ENCODE results near the gene SIGMAR1. TPM values are rescaled to one million over a fixed set of nuclear protein-coding genes. Genes with fewer than 3 reads are reported as not detected.

Gene SIGMAR1
- polyA plus RNA-seq, 1 donor from 2014 or later = 52.5 TPM

DNA sequence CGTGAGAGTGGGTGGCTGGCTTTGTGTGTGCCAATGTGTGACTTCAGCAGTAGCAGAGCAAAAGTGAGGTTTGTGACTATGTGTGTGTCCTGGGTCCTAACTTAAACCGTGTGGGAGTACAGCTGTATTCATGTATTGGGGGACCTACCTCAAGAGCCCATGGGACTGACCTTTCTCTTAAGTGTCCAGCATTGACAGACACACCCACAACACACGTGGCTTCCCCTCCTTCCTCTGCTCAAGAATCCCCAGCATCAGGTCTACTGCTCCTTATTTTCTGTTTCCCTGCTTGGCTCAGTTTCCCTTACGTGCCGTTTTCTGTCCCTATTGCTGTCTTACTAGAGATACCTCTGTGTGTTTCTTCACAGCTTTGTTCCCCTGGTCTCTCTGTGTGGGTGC is 15.0 kb upstream of the SIGMAR1 start:
- peak overlapping the region; percentile 42 for H3K4me2 ChIP-seq (ENCODE audit: low read length)
- TF ChIP-seq, protein P1, sequence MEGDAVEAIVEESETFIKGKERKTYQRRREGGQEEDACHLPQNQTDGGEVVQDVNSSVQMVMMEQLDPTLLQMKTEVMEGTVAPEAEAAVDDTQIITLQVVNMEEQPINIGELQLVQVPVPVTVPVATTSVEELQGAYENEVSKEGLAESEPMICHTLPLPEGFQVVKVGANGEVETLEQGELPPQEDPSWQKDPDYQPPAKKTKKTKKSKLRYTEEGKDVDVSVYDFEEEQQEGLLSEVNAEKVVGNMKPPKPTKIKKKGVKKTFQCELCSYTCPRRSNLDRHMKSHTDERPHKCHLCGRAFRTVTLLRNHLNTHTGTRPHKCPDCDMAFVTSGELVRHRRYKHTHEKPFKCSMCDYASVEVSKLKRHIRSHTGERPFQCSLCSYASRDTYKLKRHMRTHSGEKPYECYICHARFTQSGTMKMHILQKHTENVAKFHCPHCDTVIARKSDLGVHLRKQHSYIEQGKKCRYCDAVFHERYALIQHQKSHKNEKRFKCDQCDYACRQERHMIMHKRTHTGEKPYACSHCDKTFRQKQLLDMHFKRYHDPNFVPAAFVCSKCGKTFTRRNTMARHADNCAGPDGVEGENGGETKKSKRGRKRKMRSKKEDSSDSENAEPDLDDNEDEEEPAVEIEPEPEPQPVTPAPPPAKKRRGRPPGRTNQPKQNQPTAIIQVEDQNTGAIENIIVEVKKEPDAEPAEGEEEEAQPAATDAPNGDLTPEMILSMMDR (IDR thresholded peaks at IDR 0.05; ENCODE audit: poor library complexity, severe bottlenecking) = no peak
- peak; percentile 5 for TF ChIP-seq MXI1 (conservative IDR thresholded peaks at IDR 0.05; ENCODE audit: poor library complexity, severe bottlenecking)
- H3K27ac ChIP-seq (ENCODE audit: low read length) = peak overlapping the region; percentile 70
- no peaks in the 10 kb centered on the region for H3K79me2 ChIP-seq (replicated peaks; ENCODE audit: insufficient read depth, low read length)
- no peaks in the 10 kb centered on the region for H3K36me3 ChIP-seq (ENCODE audit: insufficient read depth, low read length)
- no peaks in the 10 kb centered on the region for H3F3A ChIP-seq (ENCODE audit: insufficient read depth, low read length, poor library complexity, severe bottlenecking)
- no peaks in the 10 kb centered on the region for H4K20me1 ChIP-seq (ENCODE audit: insufficient read depth)
- H3K4me3 ChIP-seq (ENCODE audit: low read length) = peak overlapping the region; percentile 53
- H3K9ac ChIP-seq (ENCODE audit: low read length) = peak overlapping the region; percentile 46
- H3K9me3 ChIP-seq (ENCODE audit: low read length) = no peaks in the 10 kb centered on the region
- no peaks in the 10 kb centered on the region for H3K9me2 ChIP-seq (ENCODE audit: insufficient read depth, low read length)
- no peaks in the 10 kb centered on the region for H3K27me3 ChIP-seq (ENCODE audit: insufficient read depth, low read depth, low read length)
- H2AFZ ChIP-seq (ENCODE audit: low read depth, low read length) = no peak overlapping the region

DNA sequence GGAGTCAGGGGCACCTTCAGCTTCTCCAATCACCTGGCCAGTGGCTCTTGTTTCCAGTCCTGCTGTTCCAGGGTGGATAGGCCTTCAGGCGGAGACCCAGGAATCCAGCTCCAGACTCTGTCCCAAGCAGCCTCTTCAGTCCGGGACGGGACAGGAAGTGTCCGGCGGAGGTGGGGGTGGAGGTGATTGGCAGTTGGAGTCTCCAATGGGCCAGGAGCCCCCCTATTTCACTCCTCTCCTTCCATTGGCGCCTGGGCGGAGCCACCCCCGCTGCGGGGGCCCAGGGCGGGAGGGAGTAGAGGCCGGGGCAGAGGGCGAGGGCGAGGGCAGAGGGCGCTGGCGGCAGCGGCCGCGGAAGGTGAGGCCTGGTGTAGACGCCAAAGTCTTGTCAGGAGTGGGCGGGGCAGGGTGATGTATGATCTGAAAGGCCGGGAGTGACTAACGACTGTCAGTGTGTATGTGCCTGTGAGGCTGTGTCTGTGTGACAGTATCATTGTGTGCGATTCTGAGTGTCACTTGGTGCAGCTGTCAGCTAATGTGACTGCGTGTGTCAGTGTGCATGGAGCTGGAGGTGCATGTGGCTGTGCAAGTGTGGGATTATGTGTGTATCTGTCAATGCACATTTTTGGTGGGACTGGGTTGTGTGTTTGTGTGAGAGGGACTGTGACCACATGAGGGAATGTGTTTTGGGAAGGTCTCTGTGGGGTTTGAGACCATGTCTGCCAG is 14.5 kb upstream of the SIGMAR1 start, which contains the start of gene IL11RA:
TSS of gene IL11RA (plus strand) at position 310 of the 726 bp plus-strand sequence. CDS start 3,033 bp downstream, outside the sequence.
- H3K27ac ChIP-seq (ENCODE audit: low read length) = peak within 1 kb of the TSS; percentile 70
- no peaks in the 10 kb centered on the region for H4K20me1 ChIP-seq (ENCODE audit: insufficient read depth)
- no peaks in the 10 kb centered on the region for H3K9me2 ChIP-seq (ENCODE audit: insufficient read depth, low read length)
- no peaks in the 10 kb centered on the region for H3K79me2 ChIP-seq (replicated peaks; ENCODE audit: insufficient read depth, low read length)
- H3K27me3 ChIP-seq (ENCODE audit: insufficient read depth, low read depth, low read length) = no peaks in the 10 kb centered on the region
- H3K36me3 ChIP-seq (ENCODE audit: insufficient read depth, low read length) = no peaks in the 10 kb centered on the region
- H2AFZ ChIP-seq (ENCODE audit: low read depth, low read length) = no peak within 1 kb of the TSS
- H3F3A ChIP-seq (ENCODE audit: insufficient read depth, low read length, poor library complexity, severe bottlenecking) = no peaks in the 10 kb centered on the region
- TF ChIP-seq, protein P2, sequence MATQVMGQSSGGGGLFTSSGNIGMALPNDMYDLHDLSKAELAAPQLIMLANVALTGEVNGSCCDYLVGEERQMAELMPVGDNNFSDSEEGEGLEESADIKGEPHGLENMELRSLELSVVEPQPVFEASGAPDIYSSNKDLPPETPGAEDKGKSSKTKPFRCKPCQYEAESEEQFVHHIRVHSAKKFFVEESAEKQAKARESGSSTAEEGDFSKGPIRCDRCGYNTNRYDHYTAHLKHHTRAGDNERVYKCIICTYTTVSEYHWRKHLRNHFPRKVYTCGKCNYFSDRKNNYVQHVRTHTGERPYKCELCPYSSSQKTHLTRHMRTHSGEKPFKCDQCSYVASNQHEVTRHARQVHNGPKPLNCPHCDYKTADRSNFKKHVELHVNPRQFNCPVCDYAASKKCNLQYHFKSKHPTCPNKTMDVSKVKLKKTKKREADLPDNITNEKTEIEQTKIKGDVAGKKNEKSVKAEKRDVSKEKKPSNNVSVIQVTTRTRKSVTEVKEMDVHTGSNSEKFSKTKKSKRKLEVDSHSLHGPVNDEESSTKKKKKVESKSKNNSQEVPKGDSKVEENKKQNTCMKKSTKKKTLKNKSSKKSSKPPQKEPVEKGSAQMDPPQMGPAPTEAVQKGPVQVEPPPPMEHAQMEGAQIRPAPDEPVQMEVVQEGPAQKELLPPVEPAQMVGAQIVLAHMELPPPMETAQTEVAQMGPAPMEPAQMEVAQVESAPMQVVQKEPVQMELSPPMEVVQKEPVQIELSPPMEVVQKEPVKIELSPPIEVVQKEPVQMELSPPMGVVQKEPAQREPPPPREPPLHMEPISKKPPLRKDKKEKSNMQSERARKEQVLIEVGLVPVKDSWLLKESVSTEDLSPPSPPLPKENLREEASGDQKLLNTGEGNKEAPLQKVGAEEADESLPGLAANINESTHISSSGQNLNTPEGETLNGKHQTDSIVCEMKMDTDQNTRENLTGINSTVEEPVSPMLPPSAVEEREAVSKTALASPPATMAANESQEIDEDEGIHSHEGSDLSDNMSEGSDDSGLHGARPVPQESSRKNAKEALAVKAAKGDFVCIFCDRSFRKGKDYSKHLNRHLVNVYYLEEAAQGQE (IDR thresholded peaks at IDR 0.05; ENCODE audit: borderline replicate concordance) = no peak
- TF ChIP-seq MXI1 (conservative IDR thresholded peaks at IDR 0.05; ENCODE audit: poor library complexity, severe bottlenecking) (peak; percentile 53), POLR2AphosphoS5 (IDR thresholded peaks at IDR 0.05) (peak; percentile 68), EP300 (conservative IDR thresholded peaks at IDR 0.05; ENCODE audit: poor library complexity, severe bottlenecking) (peak; percentile 92)
- H3K9ac ChIP-seq (ENCODE audit: low read length) = peak within 1 kb of the TSS; percentile 46
- H3K4me2 ChIP-seq (ENCODE audit: low read length) = peak within 1 kb of the TSS; percentile 42
- H3K9me3 ChIP-seq (ENCODE audit: low read length) = no peaks in the 10 kb centered on the region
- H3K4me3 ChIP-seq (ENCODE audit: low read length) = peak within 1 kb of the TSS; percentile 53

DNA sequence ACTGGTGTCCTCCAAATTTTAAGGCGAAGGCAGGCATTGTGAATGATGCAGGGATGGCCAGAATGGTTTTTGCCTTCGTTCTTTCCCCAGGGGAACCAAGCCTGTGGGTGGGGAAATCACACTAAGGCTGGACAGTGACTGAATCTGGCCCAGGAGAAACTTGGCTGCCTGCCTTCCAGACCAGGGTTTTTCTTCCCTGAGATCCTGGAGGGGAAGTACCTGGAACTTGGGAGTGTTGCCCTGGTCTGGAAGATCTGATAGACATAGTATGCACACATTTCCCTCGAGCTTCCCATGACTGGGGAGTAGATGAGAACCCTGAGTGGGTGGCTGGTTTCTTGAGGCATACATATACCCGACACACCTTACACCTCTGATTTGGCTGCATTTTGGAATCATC is 13.7 kb upstream of the SIGMAR1 start:
- Histone ChIP-seq H3K27me3 (ENCODE audit: insufficient read depth, low read depth, low read length) (no peaks in the 10 kb centered on the region), H3K9me2 (ENCODE audit: insufficient read depth, low read length) (no peaks in the 10 kb centered on the region), H3K36me3 (ENCODE audit: insufficient read depth, low read length) (no peaks in the 10 kb centered on the region), H3K27ac (ENCODE audit: low read length) (no peak overlapping the region), H3K9ac (ENCODE audit: low read length) (no peak overlapping the region), H4K20me1 (ENCODE audit: insufficient read depth) (no peaks in the 10 kb centered on the region), H3K4me2 (ENCODE audit: low read length) (no peak overlapping the region), H3F3A (ENCODE audit: insufficient read depth, low read length, poor library complexity, severe bottlenecking) (no peaks in the 10 kb centered on the region), H3K9me3 (ENCODE audit: low read length) (no peaks in the 10 kb centered on the region), H3K4me3 (ENCODE audit: low read length) (no peak overlapping the region), H2AFZ (ENCODE audit: low read depth, low read length) (no peak overlapping the region), H3K79me2 (replicated peaks; ENCODE audit: insufficient read depth, low read length) (no peaks in the 10 kb centered on the region)
- TF ChIP-seq RAD21 (conservative IDR thresholded peaks at IDR 0.05) = no peak
- TF ChIP-seq SMC3 (conservative IDR thresholded peaks at IDR 0.05; ENCODE audit: poor library complexity) = no peak
- TF ChIP-seq, protein P1 (IDR thresholded peaks at IDR 0.05; ENCODE audit: poor library complexity, severe bottlenecking) = no peak
- no peak for TF ChIP-seq TAF1 (IDR thresholded peaks at IDR 0.05; ENCODE audit: low read depth)
- no peak for TF ChIP-seq MXI1 (conservative IDR thresholded peaks at IDR 0.05; ENCODE audit: poor library complexity, severe bottlenecking)
